Activated effector memory CD4-positive, alpha-beta T cell treated with Interleukin-2 at 50 U/mL for 16 hours (primary cell): ENCODE results near the gene CEP128.

ENCODE experiments used
- DNase-seq: peaks from one replicate; pipeline ENCODE4 v3.0.0-alpha.2; 2020

The CEP128 gene

GRCh38 chr14:80868260-80868659, 73.3 kb downstream of the CEP128 start:
- no peak for DNase-seq

GRCh38 chr14:80867798-80868197, 73.7 kb downstream of the CEP128 start:
- DNase-seq, result no peak

GRCh38 chr14:80867091-80867490, 74.4 kb downstream of the CEP128 start:
- no peak for DNase-seq

- DNase-seq, result no peak
Measured at GRCh38 chr14:80865565-80865964, 76.0 kb downstream of the CEP128 start.

GRCh38 chr14:80862983-80863382, 78.6 kb downstream of the CEP128 start:
- no peak for DNase-seq

- no peak for DNase-seq
Measured at GRCh38 chr14:80862541-80862940, 79.0 kb downstream of the CEP128 start.

GRCh38 chr14:80850197-80850814, 91.2 kb downstream of the CEP128 start:
- no peak for DNase-seq

GRCh38 chr14:80847070-80847469, 94.5 kb downstream of the CEP128 start:
- no peak for DNase-seq

GRCh38 chr14:80845856-80846255, 95.7 kb downstream of the CEP128 start:
- no peak for DNase-seq

- DNase-seq, result no peak
Measured at GRCh38 chr14:80844872-80845271, 96.7 kb downstream of the CEP128 start.

- DNase-seq, result no peak
Measured at GRCh38 chr14:80839743-80840142, 101.8 kb downstream of the CEP128 start.

GRCh38 chr14:80809663-80810062, 131.9 kb downstream of the CEP128 start:
- no peak for DNase-seq

- no peak for DNase-seq
Measured at GRCh38 chr14:80805136-80805535, 136.4 kb downstream of the CEP128 start.

GRCh38 chr14:80798878-80799277, 142.7 kb downstream of the CEP128 start:
- DNase-seq, result no peak

- no peak for DNase-seq
Measured at GRCh38 chr14:80798211-80798610, 143.3 kb downstream of the CEP128 start.

GRCh38 chr14:80792771-80793170, 148.8 kb downstream of the CEP128 start:
- DNase-seq, result no peak

- no peak for DNase-seq
Measured at GRCh38 chr14:80787876-80788275, 153.7 kb downstream of the CEP128 start.

GRCh38 chr14:80784820-80785219, 156.7 kb downstream of the CEP128 start:
- no peak for DNase-seq

- DNase-seq, result no peak
Measured at GRCh38 chr14:80781972-80782367, 159.6 kb downstream of the CEP128 start.

- DNase-seq, result no peak
Measured at GRCh38 chr14:80780500-80780899, 161.0 kb downstream of the CEP128 start.

GRCh38 chr14:80776657-80777056, 164.9 kb downstream of the CEP128 start:
- DNase-seq, result no peak

- DNase-seq, result no peak
Measured at GRCh38 chr14:80776186-80776585, 165.4 kb downstream of the CEP128 start.

GRCh38 chr14:80772504-80772903, 169.0 kb downstream of the CEP128 start:
- no peak for DNase-seq

GRCh38 chr14:80771201-80771600, 170.3 kb downstream of the CEP128 start:
- no peak for DNase-seq

- no peak for DNase-seq
Measured at GRCh38 chr14:80770114-80770908, 171.2 kb downstream of the CEP128 start.
